B cell (primary cell): ENCODE data around the gene C20orf173.

ENCODE experiments used
- CTCF ChIP-seq: fragments of 200-600 bp; IDR thresholded peaks from one replicate; pipeline ENCODE4 v1.8.0; 2022; ENCODE audit warnings: antibody characterized with exemption, mild to moderate bottlenecking
- EZH2 ChIP-seq: IDR thresholded peaks from 2 replicates; pipeline ENCODE4 v1.6.1; 2012; ENCODE audit warnings: borderline replicate concordance, low read depth, mild to moderate bottlenecking, moderate library complexity, low read length; ENCODE audit not compliant: insufficient read depth, poor library complexity, severe bottlenecking

GRCh38 chr20:35527122-35527769 is 2.2 kb downstream of the C20orf173 start:
- no peak for TF ChIP-seq EZH2
- TF ChIP-seq CTCF, result no peak
